GM21526 (cell line): ENCODE results near the gene TMEM94.
"Not testable (repeated sequence)": the region's sequence is repeated elsewhere in the genome, so short reads cannot be mapped to it uniquely, and the experiment has no call there.

Experiments
- ATAC-seq: cut with Tn5 transposase; IDR thresholded peaks from one replicate; pipeline ENCODE4 v1.9.1; 2021; ENCODE audit warnings: moderate library complexity; ENCODE audit not compliant: unreplicated experiment, low FRiP score

Gene TMEM94

GRCh38 chr17:75507733-75508719 is 51.6 kb downstream of the TMEM94 start:
- no peak for ATAC-seq

- no peak for ATAC-seq
Observed at GRCh38 chr17:75508931-75509361, 52.5 kb downstream of the TMEM94 start.

- ATAC-seq: no peak
Observed at GRCh38 chr17:75509528-75510258, 53.3 kb downstream of the TMEM94 start.

GRCh38 chr17:75511270-75511609 is 54.8 kb downstream of the TMEM94 start:
- ATAC-seq: no peak

GRCh38 chr17:75511610-75512575 is 55.5 kb downstream of the TMEM94 start:
- no peak for ATAC-seq

- no peak for ATAC-seq
Observed at GRCh38 chr17:75512926-75513640, 56.6 kb downstream of the TMEM94 start.

- no peak for ATAC-seq
Observed at GRCh38 chr17:75513641-75514000, 57.2 kb downstream of the TMEM94 start.

- no peak for ATAC-seq
Observed at GRCh38 chr17:75514299-75514918, 58.0 kb downstream of the TMEM94 start.

GRCh38 chr17:75514919-75515495 is 58.6 kb downstream of the TMEM94 start:
- no peak for ATAC-seq

- ATAC-seq: no peak
Observed at GRCh38 chr17:75515496-75516254, 59.2 kb downstream of the TMEM94 start, which contains the start of gene CASKIN2. TSS of gene CASKIN2 (minus strand) at chr17:75515537. CDS start at chr17:75513804, 1,733 bp downstream.

- peak; percentile 68 for ATAC-seq
Observed at GRCh38 chr17:75516255-75516618, 59.8 kb downstream of the TMEM94 start, which contains the start of gene TSEN54. TSS of gene TSEN54 (plus strand) at chr17:75516528. CDS start at chr17:75516561, 33 bp downstream.

- ATAC-seq: no peak
Observed at GRCh38 chr17:75516619-75517296, 60.3 kb downstream of the TMEM94 start.

GRCh38 chr17:75517297-75517865 is 60.9 kb downstream of the TMEM94 start:
- ATAC-seq: no peak

- ATAC-seq: no peak
Observed at GRCh38 chr17:75518201-75518600, 61.8 kb downstream of the TMEM94 start.

GRCh38 chr17:75518983-75519537 is 62.6 kb downstream of the TMEM94 start:
- no peak for ATAC-seq

- ATAC-seq: not testable (repeated sequence)
Observed at GRCh38 chr17:75520413-75520812, 64.0 kb downstream of the TMEM94 start.

GRCh38 chr17:75521290-75521689 is 64.9 kb downstream of the TMEM94 start:
- ATAC-seq: no peak
